GM19372 (cell line): ENCODE results near the gene ITFG2.
"Not testable (repeated sequence)": the region's sequence is repeated elsewhere in the genome, so short reads cannot be mapped to it uniquely, and the experiment has no call there.

Experiments used
- ATAC-seq: cut with Tn5 transposase; IDR thresholded peaks from one replicate; pipeline ENCODE4 v1.9.1; 2021; ENCODE audit warnings: mild to moderate bottlenecking, low read depth, moderate library complexity; ENCODE audit not compliant: unreplicated experiment

Gene ITFG2

GRCh38 chr12:2812290-2813213 is at the start of gene ITFG2:
ITFG2 (plus strand) TSS chr12:2812668; CDS start chr12:2812761, 93 bp downstream.
- peak; percentile 88 for ATAC-seq

- no peak for ATAC-seq
Observed at GRCh38 chr12:2764398-2764797, 48.1 kb upstream of the ITFG2 start.

GRCh38 chr12:2765052-2765451 is 47.4 kb upstream of the ITFG2 start:
- ATAC-seq: no peak

GRCh38 chr12:2765608-2766007 is 46.9 kb upstream of the ITFG2 start:
- no peak for ATAC-seq

GRCh38 chr12:2768224-2768961 is 44.1 kb upstream of the ITFG2 start:
- no peak for ATAC-seq

- ATAC-seq: no peak
Observed at GRCh38 chr12:2769866-2770533, 42.5 kb upstream of the ITFG2 start.

- ATAC-seq: not testable (repeated sequence)
Observed at GRCh38 chr12:2770544-2770943, 41.9 kb upstream of the ITFG2 start.

GRCh38 chr12:2772370-2772769 is 40.1 kb upstream of the ITFG2 start:
- no peak for ATAC-seq

GRCh38 chr12:2773199-2773875 is 39.1 kb upstream of the ITFG2 start:
- ATAC-seq: no peak

GRCh38 chr12:2775431-2775830 is 37.0 kb upstream of the ITFG2 start:
- no peak for ATAC-seq

GRCh38 chr12:2776129-2776806 is 36.2 kb upstream of the ITFG2 start:
- ATAC-seq: no peak

- ATAC-seq: no peak
Observed at GRCh38 chr12:2779281-2779680, 33.2 kb upstream of the ITFG2 start.

- ATAC-seq: no peak
Observed at GRCh38 chr12:2783936-2784600, 28.4 kb upstream of the ITFG2 start.

- ATAC-seq: no peak
Observed at GRCh38 chr12:2785017-2785416, 27.5 kb upstream of the ITFG2 start.

GRCh38 chr12:2791089-2791488 is 21.4 kb upstream of the ITFG2 start:
- no peak for ATAC-seq

GRCh38 chr12:2792671-2793500 is 19.6 kb upstream of the ITFG2 start:
- no peak for ATAC-seq

- no peak for ATAC-seq
Observed at GRCh38 chr12:2793561-2793960, 18.9 kb upstream of the ITFG2 start.

GRCh38 chr12:2794191-2794735 is 18.2 kb upstream of the ITFG2 start:
- no peak for ATAC-seq
